AG04450 (cell line): Measurements from ENCODE around the gene MMP28. TPM values are rescaled to one million over a fixed set of nuclear protein-coding genes. Genes with fewer than 3 reads are reported as not detected.

Experiments used
- CTCF ChIA-PET: fragments of 300-600, 350-600 bp; formaldehyde crosslinking; extraction: SDS; loops from one replicate; lab custom pipeline; 2022; ENCODE audit warnings: antibody characterized with exemption, inconsistent platforms; lab: Charles Lee
- POLR2A ChIA-PET: fragments of 350-600 bp; formaldehyde crosslinking; extraction: SDS; loops from one replicate; lab custom pipeline; 2021; ENCODE audit warnings: antibody characterized with exemption, inconsistent platforms; lab: Yijun Ruan, JAX
- DNase-seq: peaks from one replicate; pipeline ENCODE4 v3.0.0-alpha.2; 2011; ENCODE audit warnings: low read depth, low spot score
- H3K27ac ChIP-seq: one replicate; pipeline ENCODE4 v1.5.1; 2012; ENCODE audit warnings: low read depth, low read length, control low read depth
- H3K27me3 ChIP-seq: one replicate; pipeline ENCODE4 v1.6.0; 2012; ENCODE audit warnings: low read length; ENCODE audit not compliant: control insufficient read depth, insufficient read depth
- H3K4me3 ChIP-seq: 2 replicates; pipeline ENCODE4 v1.5.1; 2011; ENCODE audit warnings: mild to moderate bottlenecking, low read depth, low read length, control low read depth
- H3K9me3 ChIP-seq: 2 replicates; pipeline ENCODE4 v1.5.1; 2012; ENCODE audit warnings: low read length; ENCODE audit not compliant: control insufficient read depth, insufficient read depth
- polyA plus RNA-seq: library from polyadenylated mRNA; depleted of rRNA; stranded (reverse); fragments of >200 nt; gene quantifications from 2 replicates; pipeline ENCODE4 v1.2.3, GENCODE V29; 2011
- TF ChIP-seq, protein P1 (sequence below): IDR thresholded peaks from 2 replicates; pipeline ENCODE4 v1.5.1; 2011; ENCODE audit warnings: low read depth, low read length, control low read depth, inconsistent platforms

The MMP28 gene
- polyA plus RNA-seq, 1 experiment = 0.17 TPM

DNA sequence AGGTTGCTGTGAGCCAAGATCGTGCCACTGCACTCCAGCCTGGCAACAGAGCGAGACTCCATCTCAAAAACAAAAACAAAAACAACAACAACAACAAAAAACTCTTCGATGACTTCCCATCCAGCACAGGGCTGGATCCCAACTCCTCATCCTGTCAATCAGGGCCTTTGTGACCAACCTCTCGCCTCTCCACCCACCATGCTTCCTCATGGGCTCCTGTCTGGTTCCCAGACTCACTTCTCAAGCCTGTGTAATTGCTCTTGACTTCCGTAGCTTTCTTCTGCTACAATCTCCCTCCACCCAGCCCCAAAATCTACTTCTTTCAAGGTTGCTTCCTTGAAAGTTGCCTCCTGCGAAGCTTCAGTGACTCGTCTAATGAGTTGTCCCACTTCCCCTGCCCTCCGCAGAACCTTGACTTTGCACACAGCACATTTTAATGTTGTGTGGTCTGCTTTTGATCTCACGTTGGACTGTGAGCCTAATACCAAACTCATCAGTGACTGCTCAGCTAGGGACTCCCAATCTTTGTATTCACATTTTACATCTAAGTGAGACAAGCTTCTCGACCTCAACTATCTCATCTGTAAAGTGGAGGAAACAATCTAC lies 64.9 kb downstream of the MMP28 start:
- no peak overlapping the region for H3K27ac ChIP-seq
- CTCF ChIA-PET = interaction anchor here (1.2 to 2.9 kb wide), 3 partner anchors 17 to 117 kb away, joined by 3 to 21 read pairs (median 10); no protein-coding TSS in a partner anchor
- POLR2A ChIA-PET = interaction anchor here (1.4 kb wide), 1 partner anchor 79 kb away, joined by 5 read pairs; the partner anchor contains the start of gene TAF15

DNA sequence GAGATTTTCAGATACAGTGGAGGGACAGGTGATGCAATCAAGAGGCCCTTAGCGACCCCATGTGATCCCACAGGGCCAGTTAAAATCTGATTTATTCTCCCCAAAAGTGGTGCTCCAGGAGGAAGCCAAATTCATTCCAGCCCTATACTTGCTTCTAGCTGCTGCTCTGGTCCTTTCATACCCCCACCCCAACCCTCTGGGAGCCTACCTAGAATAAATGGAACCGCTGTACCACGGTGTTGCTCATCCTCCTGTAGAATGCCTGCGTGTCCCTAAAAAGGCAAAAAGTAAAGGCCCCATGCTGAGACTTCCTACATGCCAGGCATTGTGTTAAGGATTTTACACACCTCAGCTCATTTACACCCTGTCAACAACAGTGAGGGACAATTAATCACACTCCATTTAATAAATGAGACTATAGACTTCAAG lies 66.0 kb downstream of the MMP28 start:
- ChIA-PET POLR2A (no interaction called here), CTCF (interaction anchor here (2.9 kb wide), 1 partner anchor 18 kb away, joined by 21 read pairs; no protein-coding TSS in a partner anchor)
- H3K27me3 ChIP-seq = no peaks in the 10 kb centered on the region
- no peak overlapping the region for H3K4me3 ChIP-seq
- TF ChIP-seq, protein P1, sequence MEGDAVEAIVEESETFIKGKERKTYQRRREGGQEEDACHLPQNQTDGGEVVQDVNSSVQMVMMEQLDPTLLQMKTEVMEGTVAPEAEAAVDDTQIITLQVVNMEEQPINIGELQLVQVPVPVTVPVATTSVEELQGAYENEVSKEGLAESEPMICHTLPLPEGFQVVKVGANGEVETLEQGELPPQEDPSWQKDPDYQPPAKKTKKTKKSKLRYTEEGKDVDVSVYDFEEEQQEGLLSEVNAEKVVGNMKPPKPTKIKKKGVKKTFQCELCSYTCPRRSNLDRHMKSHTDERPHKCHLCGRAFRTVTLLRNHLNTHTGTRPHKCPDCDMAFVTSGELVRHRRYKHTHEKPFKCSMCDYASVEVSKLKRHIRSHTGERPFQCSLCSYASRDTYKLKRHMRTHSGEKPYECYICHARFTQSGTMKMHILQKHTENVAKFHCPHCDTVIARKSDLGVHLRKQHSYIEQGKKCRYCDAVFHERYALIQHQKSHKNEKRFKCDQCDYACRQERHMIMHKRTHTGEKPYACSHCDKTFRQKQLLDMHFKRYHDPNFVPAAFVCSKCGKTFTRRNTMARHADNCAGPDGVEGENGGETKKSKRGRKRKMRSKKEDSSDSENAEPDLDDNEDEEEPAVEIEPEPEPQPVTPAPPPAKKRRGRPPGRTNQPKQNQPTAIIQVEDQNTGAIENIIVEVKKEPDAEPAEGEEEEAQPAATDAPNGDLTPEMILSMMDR = no peak
- DNase-seq = no peak
- no peaks in the 10 kb centered on the region; the same call in 1 of the 2 replicates for H3K9me3 ChIP-seq
- no peak overlapping the region for H3K27ac ChIP-seq

More for the DNA sequence above, 64.9 kb downstream of the MMP28 start:
- Histone ChIP-seq H3K27me3 (no peaks in the 10 kb centered on the region), H3K4me3 (no peak overlapping the region), H3K9me3 (no peaks in the 10 kb centered on the region; the same call in 1 of the 2 replicates)
- DNase-seq = no peak
- TF ChIP-seq, protein P1 = no peak

DNA sequence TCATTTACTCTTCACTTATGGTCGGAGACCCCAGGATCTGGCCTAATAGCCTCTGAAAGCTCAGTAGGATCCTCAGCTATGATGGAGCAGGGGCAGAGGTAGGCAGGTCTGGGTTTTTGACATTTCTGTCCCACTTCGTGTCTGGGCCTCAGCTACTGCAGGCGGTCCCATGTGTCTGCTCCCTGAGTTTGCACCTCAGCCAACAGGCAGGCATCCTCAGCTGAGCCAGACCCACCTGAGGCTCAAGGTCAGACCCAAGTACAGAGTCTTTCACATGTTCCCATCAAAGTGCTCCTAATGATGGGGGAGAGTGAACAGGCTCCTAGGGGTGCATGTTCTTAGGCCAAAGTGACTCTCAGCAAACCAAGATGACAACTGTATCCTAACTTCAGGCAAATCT lies 66.9 kb downstream of the MMP28 start:
- H3K9me3 ChIP-seq = no peaks in the 10 kb centered on the region; the same call in 1 of the 2 replicates
- ChIA-PET POLR2A (no interaction called here), CTCF (interaction anchor here (3.1 to 3.8 kb wide), 2 partner anchors 19 to 116 kb away, joined by 13 to 15 read pairs; no protein-coding TSS in a partner anchor)
- H3K27me3 ChIP-seq = no peaks in the 10 kb centered on the region
- H3K27ac ChIP-seq = no peak overlapping the region
- TF ChIP-seq, protein P1 = no peak
- no peak overlapping the region for H3K4me3 ChIP-seq
- DNase-seq = no peak

DNA sequence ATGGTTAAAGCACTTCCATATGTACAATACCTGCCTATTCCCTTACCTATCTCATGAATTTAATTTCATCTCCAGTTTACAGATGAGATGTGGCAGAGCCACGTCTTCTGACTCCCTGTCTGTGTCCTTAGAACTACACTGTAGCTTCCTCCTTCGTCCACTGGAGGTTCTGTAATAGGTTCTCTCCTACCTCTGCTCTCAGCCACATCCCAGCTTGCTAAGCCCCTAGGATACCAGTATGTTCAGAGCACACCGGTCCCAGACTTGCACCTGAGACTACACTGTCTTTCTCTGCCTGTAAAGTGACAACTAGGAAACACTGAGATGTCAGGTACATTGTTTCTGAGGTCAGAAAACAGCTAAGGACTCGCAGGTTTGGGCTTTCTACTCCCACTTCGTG lies 67.8 kb downstream of the MMP28 start:
- no peaks in the 10 kb centered on the region for H3K27me3 ChIP-seq
- TF ChIP-seq, protein P1 = no peak
- DNase-seq = no peak
- H3K27ac ChIP-seq = no peak overlapping the region
- H3K9me3 ChIP-seq = no peaks in the 10 kb centered on the region; the same call in 1 of the 2 replicates
- CTCF ChIA-PET = interaction anchor here (0.8 to 3.8 kb wide), 3 partner anchors 20 to 115 kb away, joined by 3 to 15 read pairs (median 13); no protein-coding TSS in a partner anchor
- POLR2A ChIA-PET = no interaction called here
- no peak overlapping the region for H3K4me3 ChIP-seq

DNA sequence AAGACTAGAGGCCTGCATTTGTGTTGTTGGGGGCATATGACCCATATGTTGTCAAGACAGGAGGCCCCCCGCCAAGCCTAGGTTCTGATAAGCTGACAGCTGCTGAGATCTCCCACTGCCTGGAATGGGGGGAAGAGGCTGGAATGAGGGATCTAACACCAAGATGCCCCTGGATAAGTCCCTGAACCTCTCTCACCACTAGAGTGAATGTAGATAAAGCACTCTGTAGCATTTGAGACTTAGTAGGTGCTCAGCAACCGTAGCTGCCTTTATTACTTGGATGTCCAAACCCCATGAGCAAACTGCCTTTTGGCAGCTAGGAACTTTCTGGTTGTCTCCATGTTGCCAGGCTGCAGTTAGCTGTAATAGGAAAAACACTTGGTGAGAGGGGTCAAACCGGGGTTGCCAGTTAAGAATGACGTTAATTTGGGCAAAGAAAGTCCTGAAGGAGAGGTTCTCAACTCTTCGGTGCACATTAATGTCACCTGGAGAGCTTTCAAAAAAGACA lies 68.4 kb downstream of the MMP28 start:
- no peaks in the 10 kb centered on the region; the same call in 1 of the 2 replicates for H3K9me3 ChIP-seq
- POLR2A ChIA-PET = interaction anchor here (1.0 to 1.5 kb wide), 2 partner anchors 10 to 82 kb away, joined by 4 to 6 read pairs; partner anchors contain the start of gene TAF15
- DNase-seq = no peak
- H3K4me3 ChIP-seq = no peak overlapping the region
- H3K27me3 ChIP-seq = no peaks in the 10 kb centered on the region
- CTCF ChIA-PET = interaction anchor here (0.8 to 3.8 kb wide), 3 partner anchors 20 to 114 kb away, joined by 3 to 15 read pairs (median 13); no protein-coding TSS in a partner anchor
- TF ChIP-seq, protein P1 = no peak
- H3K27ac ChIP-seq = peak overlapping the region; percentile 70
